SK-N-SH (cell line): ENCODE results near the gene MYO1F.

Experiments used
- EZH2phosphoT487 ChIP-seq: fragments of 200-600 bp; sonication (generic); IDR thresholded peaks from 2 replicates; pipeline ENCODE4 v1.6.1; 2017; ENCODE audit warnings: low read depth, mixed run types, mild to moderate bottlenecking, antibody characterized with exemption, moderate library complexity, borderline replicate concordance
- TF ChIP-seq, protein P1 (sequence below): IDR thresholded peaks from 2 replicates; pipeline ENCODE4; 2012
- TF ChIP-seq, protein P2 (sequence below): fragments of 200-600 bp; sonication (generic); IDR thresholded peaks from 2 replicates; pipeline ENCODE4 v1.6.1; 2017; ENCODE audit warnings: antibody characterized with exemption, mild to moderate bottlenecking, moderate library complexity

DNA sequence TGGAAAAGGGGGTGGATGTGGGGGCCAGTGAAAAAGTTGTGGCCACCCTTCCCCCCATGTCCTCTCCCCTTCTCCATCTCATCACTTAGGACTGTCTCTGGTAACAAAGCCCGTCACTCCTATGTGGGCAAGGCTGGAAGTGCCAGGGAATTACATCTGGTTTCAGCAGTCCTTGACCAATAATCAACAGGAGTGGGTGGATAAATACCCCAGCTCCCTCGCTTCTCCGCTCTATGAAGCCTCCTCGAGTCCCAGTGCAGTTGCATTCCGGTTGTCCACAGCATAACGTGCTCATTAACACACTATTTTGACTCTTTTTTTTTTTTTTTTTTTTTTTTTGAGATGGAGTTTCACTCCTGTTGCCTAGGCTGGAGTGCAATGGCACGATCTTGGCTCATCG lies 31.5 kb downstream of the MYO1F start:
- TF ChIP-seq, protein P1, sequence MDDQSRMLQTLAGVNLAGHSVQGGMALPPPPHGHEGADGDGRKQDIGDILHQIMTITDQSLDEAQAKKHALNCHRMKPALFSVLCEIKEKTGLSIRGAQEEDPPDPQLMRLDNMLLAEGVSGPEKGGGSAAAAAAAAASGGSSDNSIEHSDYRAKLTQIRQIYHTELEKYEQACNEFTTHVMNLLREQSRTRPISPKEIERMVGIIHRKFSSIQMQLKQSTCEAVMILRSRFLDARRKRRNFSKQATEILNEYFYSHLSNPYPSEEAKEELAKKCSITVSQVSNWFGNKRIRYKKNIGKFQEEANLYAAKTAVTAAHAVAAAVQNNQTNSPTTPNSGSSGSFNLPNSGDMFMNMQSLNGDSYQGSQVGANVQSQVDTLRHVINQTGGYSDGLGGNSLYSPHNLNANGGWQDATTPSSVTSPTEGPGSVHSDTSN = no peak
- TF ChIP-seq, protein P2, sequence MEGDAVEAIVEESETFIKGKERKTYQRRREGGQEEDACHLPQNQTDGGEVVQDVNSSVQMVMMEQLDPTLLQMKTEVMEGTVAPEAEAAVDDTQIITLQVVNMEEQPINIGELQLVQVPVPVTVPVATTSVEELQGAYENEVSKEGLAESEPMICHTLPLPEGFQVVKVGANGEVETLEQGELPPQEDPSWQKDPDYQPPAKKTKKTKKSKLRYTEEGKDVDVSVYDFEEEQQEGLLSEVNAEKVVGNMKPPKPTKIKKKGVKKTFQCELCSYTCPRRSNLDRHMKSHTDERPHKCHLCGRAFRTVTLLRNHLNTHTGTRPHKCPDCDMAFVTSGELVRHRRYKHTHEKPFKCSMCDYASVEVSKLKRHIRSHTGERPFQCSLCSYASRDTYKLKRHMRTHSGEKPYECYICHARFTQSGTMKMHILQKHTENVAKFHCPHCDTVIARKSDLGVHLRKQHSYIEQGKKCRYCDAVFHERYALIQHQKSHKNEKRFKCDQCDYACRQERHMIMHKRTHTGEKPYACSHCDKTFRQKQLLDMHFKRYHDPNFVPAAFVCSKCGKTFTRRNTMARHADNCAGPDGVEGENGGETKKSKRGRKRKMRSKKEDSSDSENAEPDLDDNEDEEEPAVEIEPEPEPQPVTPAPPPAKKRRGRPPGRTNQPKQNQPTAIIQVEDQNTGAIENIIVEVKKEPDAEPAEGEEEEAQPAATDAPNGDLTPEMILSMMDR = no peak
- TF ChIP-seq EZH2phosphoT487 = no peak
